Sigmoid colon (tissue), 4 donors: ENCODE data around the gene ZNF18.

Source experiments
- CTCF ChIP-seq, 4 experiments: fragments of 450-650 bp in 3 of 4; fragments of 200-600 bp in 1 of 4; IDR thresholded peaks; one replicate each; pipeline ENCODE4 v1.5.1; 2016 to 2019; ENCODE audit warnings: antibody characterized with exemption in 4 of 4, mild to moderate bottlenecking in 3 of 4, moderate library complexity in 2 of 4
- EP300 ChIP-seq, 4 donors: sonication (generic); formaldehyde crosslinking; IDR thresholded peaks; one replicate each; pipeline ENCODE4 v1.6.1; 2017; ENCODE audit warnings: antibody characterized with exemption in 4 of 4
- POLR2A ChIP-seq, 2 donors: fragments of 450-650 bp; IDR thresholded peaks; one replicate each; pipeline ENCODE4 v1.6.1; 2016; ENCODE audit warnings: antibody characterized with exemption in 2 of 2, mild to moderate bottlenecking in 2 of 2, moderate library complexity in 2 of 2
- POLR2AphosphoS5 ChIP-seq, 4 donors: sonication (generic); formaldehyde crosslinking; IDR thresholded peaks; one replicate each; pipeline ENCODE4 v1.6.1; 2017; ENCODE audit warnings: antibody characterized with exemption in 4 of 4

GRCh38 chr17:11935734-11936406 is 61.4 kb downstream of the ZNF18 start:
- TF ChIP-seq CTCF (IDR thresholded peaks at IDR 0.05) (peak; percentile 30 to 57 (median 44)), POLR2A (IDR thresholded peaks at IDR 0.05) (no peak), POLR2AphosphoS5 (IDR thresholded peaks at IDR 0.05) (no peak), EP300 (IDR thresholded peaks at IDR 0.05) (no peak)
